NCI-H2227 (cell line): ENCODE measurements around the gene GNG4.
A peak's percentile ranks its signal among the peaks of the same experiment; 100 is the strongest.

ENCODE experiments used
- DNase-seq: peaks from one replicate; lab custom pipeline; 2025; ENCODE audit not compliant: unreplicated experiment; lab: John Stamatoyannopoulos, UW

The GNG4 gene

DNA sequence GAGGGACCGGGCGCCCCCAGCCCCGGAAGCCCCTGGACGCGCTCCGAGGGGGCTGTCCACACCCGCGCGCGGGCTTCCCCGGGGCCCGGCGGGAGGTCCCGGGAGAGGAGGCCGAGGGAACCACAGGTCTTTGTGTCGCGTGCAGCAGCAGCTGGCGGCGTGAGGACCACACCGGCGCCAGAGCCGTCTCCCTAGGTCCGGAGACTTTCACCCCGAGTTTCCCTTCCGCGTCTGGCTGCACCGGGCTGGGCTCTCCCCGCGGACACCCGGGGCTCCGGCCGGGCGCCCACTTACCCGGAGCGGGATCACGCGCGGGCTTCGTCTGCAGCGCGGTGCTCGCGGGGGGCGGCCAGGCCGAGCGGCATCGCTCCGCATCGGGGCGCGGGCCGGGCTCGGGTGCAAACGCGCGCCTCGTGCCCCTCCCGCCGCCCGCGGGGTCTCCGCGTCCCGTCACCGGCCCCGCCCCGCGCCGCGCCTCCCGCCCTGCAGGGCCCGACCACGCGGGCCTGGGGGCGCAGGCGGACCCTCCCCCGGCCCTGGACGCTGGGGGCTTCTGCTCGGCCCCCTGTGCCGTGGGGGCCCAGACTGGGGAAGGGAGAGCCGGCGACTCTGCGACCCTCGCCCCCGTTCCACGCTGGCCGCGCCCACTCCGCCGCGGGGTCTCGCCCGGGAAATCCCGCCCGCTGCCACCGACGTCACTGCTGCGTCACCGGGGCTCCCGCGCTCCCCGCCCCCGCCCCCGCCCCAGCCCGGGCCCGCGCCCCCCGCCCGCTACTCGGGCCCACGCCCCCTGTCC lies at the start of gene GNG4:
Gene GNG4, minus strand, starts transcription at position 417 of the 796 bp plus-strand sequence. CDS start 65,946 bp downstream, outside the sequence.
- peak; percentile 89 for DNase-seq

DNA sequence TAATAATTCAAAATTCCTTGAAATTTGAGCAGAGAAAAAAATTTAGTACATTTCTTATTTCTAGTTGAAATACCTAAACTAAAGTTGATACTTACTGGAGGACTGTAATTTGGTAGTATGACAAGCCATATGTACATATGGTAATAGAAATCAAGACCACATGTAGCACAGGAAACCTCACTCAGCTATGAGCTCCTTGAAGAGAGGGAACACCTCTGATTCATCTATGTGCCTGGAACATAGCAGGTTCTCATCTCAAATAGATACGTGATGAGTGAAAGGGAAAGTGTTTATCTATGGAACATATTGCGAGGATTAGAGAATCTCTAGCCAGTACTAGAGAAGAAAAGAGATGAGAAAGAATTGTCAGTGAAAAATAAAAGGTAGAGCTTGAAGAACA lies 47.9 kb upstream of the GNG4 start:
- DNase-seq, result no peak

DNA sequence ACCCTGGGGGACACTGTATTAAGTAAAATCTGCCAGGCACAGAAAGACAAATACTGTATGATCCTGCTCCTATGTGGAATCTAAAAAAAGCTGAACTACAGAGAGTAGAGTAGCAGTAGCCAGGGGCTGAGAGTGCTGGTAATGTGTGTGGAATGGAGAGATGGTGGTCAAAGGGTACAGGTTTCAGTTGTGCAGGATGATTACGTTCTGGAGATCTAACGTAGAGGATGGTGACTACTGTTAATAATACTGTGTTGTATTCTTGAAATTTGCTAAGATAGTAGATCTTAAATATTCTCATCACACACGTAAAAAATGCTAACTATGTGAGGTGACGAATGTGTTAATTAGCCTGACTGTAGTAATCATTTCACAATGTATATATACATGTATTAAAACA lies 39.8 kb upstream of the GNG4 start:
- DNase-seq, result no peak

DNA sequence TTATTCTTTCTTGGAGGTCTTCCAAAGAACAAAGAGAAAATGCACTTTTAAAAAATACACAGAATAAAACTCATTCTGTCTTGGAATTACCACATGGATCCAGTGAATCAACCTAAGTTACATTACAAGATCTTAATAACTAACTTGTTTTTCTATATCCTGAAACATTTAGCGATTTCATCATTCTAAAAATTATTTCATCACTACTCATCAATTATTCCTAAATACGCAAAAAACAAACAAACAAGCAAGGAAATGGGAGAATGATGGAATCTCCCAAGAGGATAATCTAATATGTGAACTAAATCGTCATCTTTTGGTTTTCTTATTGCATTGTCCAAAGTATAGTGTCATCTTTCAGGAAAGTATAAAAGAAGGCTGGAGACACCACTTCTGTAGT lies 38.5 kb upstream of the GNG4 start:
- no peak for DNase-seq

DNA sequence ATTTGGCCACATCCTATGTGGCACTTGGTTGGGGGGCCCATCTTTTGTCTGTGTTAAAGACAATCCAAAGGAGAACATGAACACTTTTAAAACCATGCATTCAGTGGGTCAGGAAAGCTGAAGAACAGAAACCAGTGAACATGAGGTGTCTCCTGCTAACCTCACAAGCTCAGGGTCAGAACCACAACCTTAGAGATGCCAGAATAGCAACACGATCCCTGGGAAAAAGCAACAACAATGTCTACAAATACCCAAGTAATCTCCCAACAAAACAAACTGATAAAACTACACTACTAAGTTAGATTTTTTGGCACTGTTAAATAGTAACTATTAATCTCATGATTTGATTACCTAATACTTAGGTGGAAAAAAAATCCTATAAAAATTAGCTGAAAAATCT lies 34.1 kb upstream of the GNG4 start:
- DNase-seq, result no peak

DNA sequence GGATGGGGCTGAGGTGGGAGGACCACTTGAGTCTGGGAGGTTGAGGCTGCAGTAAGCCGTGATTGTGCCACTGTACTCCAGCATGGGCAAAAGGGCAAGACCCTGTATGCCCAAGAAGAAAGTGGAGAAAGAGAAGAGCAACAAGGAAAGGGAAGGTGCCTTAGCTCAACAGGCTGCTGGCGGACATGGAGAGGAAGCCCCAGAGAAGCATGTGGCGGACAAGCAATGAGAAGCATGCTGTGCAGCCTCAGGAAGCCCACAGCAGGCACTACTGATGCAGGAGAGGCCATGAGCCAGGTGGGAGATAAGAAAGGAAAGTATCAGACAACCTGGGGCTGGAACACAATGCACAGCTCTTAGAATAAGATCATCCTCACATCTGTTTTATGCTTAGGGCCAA lies 32.6 kb upstream of the GNG4 start:
- DNase-seq, result no peak

DNA sequence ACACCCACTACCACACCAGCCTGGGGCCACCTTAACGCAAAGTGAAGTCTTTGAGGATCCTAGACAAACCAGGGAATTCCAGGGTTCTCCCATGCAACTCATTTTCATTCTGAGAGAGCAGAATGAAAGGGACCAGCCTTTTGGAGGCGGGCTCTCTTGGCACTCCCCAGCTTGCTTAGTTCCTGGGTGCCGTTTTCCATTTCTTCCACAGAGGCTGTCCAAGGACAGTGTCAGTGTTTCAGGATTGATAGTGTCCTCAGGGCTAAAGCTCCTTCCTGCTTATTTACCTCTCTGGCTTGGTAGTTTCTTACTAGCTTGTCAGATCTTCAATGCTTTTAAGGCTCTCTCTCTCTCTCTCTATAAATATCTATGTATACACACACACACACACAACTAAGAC lies 30.1 kb upstream of the GNG4 start:
- peak; percentile 6 for DNase-seq

DNA sequence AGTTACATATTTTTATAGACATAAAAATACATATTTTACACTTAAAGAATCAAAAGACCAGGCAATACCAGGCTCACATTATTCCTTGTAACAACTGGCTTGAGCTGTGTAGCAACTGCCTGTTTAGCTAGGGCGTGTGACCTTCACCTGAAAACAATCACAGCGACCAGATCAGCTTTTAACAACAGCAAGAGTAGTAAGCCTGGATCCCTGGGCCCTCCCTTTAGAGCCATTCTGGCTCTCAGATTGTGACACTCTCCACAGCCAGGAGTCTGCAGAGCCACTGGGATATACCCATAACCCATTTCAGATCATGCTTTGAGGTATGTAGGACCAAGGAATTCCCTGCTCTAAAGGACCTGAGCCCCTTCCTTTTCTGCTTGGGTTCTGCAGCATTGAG lies 29.4 kb upstream of the GNG4 start:
- no peak for DNase-seq

DNA sequence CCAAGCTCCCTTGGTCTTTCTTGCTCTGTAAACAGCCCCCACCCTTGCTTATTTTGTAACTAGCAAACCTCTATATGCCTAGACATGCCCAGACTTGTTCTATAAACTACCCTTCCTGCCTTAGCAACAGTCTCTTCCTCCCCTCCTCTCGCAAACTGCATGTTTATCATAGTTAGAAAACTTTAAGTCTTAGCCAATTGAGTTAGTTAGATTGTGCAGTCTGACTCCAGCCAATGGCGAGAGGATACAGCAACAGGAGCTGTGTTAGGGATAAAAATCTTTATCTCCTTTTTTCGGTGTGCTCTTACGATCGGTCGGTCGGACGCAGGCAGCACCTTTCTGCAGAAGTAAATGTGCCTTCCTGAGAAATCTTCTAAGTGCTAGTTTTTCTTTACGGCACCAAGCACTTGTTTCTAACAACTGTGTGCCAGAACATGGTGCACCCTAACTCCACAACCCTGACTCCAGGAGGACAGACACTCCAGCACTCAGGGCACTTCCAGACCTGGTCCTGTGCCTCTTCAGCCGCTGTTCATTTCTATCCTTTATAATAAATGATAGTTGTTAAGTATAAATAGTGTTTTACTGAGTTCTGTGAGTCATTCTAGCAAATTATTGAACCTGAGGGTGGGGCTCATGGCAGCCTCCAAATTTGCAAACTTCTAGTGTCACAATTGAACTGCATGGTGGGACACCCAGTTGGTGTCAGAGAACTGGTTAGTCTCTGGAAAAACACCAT lies 25.7 kb upstream of the GNG4 start:
- no peak for DNase-seq

DNA sequence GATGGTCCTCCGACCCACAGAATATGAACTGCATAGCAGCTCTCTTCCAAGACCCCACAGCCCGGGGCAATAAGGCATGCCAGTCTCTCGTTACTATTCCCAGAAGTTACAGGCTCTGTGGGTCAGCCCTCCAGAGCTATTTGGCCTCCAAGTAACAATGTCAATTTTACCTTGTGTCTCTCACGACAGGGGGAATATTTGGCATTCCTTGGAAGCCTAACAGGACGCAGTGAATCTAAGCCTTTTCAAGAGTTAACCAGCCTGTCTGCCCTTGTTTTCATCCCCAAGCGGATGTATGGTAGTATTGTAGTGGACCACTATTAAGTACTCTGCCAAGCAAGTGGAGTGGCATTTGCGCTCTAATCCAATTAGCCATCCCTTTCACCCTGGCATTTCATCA lies 24.4 kb upstream of the GNG4 start:
- DNase-seq, result no peak

DNA sequence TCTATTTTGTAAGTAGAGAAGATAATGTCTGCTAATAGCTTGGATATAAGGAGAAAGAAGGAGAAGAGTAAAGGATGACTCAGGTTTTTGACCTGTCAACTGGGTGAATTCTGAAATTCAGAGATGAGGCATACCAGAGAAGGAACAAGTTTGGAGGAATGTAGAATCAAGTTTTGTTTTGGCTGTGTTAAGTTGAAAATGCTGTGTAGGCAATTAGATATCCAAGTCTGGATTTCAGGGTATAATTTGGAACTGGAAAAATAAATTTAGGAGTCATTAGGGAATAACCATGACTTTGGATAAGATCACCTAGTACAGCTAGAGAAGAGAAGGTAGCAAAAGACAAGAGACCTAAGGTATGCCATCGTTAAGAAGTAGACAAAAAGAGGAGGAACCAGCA lies 22.4 kb upstream of the GNG4 start:
- DNase-seq, result no peak

DNA sequence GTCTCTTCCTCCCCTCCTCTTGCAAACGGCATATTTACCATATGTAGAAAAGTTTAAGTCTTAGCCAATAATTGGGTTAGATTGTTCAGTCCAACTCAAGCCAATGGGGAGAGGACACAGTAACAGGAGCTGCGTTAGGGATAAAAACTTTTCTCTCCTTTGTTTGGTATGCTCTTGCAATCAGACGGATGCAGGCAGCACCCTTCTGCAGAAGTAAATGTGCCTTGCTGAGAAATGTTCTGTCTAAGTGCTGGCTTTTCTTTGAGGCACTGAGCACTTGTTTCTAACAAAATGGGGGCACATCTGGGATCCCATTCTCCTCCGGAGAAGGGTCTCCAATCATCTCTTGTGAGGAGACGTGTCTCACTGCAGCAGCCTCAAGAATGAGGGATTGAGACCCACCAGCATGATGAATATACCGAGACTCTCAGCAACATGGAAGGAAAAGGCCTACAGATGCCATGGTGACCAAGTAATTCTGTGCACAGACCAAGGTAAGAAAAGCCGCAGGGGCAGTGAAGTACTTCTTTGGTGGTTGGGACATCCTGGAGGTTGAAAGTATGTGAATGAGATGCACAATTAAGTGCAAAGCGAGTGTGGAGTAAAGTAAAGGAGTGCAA lies 20.7 kb upstream of the GNG4 start:
- no peak for DNase-seq

DNA sequence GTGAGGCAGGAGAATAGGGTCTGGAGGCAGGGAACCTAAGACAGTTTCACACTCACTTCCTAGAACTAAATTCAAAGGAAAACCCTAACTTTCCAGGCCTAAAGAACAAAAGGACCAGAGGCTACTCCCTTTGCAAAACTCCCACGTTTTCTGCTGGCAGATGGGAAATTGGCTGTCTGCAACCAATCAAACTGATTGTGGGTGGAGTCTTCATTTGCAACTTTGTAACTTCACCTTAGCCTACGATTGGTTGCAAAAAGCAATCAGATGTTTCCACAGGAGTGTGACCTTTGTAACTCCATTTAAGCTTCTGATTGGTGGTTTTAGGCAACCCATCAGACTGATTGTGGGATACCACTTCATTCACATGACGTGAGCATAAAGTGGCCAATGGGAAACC lies 19.7 kb upstream of the GNG4 start:
- DNase-seq, result no peak

DNA sequence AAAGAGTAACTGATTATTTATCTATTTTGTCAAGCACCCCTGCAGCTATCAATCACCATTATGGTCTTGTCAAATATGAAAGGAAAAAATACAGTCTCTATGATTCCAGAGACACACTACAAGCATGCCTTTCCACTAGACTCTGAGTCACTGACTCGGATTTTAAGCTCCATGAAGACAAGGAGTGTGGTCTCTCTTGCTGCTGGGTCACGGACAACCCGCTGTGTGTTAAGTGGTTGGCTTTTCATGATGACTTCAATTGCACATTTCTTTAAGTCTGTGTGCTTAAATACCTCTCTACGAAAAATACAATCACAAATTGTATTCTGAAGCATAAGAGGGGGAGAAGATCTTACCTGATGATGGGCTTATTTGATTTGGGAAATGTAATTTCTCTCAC lies 14.0 kb upstream of the GNG4 start:
- peak; percentile 31 for DNase-seq

DNA sequence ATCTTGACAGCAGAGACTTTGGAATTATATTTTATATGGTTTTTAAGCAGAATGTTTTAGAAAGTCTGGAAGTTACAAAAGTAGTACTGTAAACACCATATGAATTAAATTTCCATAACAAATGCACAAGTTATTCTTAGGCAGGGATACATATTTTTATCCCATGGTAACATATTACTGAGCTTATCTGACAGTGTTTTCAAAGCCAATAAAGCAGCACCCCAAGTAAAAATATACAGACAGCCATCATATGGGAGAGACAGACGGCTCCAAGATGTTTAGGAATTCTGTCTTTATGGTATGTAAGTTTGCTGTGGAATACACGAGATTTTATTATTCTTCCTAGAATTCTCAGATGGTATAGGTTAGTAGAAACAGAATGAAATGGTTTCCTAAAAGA lies 12.0 kb upstream of the GNG4 start:
- no peak for DNase-seq

DNA sequence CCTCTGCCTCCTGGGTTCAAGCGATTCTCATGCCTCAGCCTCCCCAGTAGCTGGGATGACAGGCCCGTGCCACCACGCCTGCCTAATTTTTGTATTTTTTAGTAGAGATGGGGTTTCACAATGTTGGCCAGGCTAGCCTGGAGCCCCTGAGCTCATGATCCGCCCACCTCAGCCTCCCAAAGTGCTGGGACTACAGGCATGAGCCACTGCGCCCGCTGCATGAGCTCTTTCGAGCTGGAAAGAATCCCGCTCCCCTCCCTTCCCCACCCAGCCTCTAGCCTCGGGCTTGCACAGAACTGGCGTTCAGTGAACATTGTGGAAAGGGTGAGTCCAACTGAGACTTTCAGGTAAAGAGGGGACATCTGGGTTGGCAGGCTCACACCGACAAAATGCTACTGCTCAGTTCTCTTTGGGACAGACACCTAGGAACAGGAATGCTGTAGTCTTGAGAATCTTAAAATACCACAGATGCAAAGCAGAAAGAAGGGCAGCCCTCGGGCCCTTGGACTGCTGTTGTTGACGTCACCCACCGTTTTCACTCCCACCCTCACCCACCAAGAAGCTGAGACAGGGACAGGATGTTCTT lies 9.7 kb upstream of the GNG4 start:
- DNase-seq, result no peak

DNA sequence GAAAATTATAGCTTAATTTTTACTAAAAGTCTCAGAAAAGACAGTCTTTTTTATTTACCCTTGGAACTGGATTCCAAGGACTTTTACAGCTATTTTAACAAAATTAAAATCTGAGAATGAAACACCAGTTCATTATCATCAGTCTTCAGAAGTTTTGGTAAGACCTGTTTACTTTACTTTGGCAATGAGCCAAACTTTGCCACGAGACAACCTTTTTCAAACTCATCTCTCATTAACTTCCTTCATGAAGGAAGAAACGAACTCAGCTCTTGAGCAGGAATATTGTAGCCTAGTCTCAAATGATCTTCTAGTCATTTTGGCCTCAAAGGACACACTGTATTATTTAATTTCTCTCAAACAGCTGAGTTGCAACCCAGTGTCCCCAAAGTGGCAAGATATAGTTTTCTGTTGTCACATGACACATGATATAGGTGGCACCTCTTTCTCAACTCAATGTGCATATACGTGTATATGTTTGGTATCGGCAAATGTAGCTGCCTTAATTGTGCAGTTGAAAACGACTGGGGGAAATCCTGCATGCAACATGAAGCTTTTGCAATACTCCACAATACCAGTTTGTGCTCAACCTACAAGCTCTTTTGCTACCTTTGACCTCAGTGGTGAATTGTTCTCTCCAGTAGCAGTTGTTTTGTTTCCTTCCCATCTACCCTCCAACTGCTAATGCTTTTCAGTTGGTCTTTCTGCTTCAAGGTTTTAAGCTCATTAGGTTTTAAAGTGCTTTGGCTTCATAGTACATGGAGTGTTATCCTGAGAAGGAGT lies 8.4 kb upstream of the GNG4 start:
- no peak for DNase-seq

DNA sequence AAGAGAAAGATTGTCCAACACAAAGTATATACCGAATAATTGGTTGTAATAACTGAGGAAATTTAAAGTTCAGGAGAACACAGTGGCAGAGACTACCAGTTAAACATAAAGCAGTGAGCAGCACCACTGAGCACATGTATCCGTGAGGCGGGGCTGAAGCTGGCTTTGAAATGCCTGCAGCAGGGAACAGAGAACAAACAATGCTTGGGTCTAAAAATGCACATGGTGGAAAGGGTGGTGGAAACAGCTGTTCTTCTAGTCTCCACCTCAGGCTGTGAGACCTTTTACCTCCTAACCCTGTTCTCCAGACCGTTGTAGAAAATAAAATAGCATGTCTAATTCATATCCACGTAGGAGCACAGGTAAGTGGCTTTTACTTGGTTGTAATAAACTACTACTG lies 7.7 kb upstream of the GNG4 start:
- no peak for DNase-seq

DNA sequence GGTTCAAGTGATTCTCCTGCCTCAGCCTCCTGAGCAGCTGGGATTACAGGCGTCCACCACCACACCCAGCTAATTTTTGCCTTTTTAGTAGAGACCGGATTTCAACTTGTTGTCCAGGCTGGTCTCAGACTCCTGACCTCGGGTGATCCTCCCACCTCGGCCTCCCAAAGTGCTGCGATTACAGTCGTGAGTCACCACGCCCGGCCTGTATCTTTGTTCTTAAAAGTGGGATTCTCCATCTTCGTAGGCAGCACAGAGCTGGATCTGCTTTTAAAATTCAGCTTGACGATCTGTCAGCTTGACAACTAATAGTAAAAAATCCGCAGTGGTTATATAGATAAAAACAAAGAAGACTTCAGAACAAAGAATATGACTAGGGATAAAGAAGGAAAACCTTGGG lies 2.8 kb upstream of the GNG4 start:
- DNase-seq, result no peak

DNA sequence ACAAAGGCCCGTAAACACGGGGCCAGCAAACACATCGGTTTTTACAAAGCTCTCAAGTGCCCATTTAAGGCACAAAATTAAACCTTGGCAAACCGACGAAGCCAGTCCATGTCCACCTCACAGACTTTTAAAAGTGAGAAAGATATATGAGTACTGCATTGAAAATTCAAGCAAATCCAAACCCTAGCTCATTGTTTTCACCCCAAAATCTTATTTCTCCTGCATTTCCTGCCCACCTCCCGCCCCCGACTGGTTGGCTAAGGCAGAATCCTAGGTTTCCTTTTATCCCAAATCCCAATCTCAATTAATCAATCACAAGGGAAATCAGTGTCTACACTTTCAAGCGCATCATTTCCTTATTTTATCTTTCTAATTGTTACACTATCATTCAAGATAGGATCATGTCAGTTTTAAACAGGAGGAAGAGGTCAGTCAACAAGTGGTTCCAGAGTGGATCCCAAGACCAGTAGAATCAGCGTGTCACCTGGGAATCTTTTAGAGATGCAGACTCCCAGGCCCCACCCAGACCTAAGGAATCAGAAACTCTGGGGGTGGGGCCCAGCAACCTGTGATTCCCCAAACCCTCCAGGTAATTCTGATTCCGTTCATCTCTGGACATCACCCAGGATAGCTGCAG lies 1.7 kb upstream of the GNG4 start:
- no peak for DNase-seq
